ENCODE measurements around the gene NDC1.
A peak's percentile ranks its signal among the peaks of the same experiment; 100 is the strongest.
"Not testable (repeated sequence)": the region's sequence is repeated elsewhere in the genome, so short reads cannot be mapped to it uniquely, and the experiment has no call there.

NDC1 gene

DNA sequence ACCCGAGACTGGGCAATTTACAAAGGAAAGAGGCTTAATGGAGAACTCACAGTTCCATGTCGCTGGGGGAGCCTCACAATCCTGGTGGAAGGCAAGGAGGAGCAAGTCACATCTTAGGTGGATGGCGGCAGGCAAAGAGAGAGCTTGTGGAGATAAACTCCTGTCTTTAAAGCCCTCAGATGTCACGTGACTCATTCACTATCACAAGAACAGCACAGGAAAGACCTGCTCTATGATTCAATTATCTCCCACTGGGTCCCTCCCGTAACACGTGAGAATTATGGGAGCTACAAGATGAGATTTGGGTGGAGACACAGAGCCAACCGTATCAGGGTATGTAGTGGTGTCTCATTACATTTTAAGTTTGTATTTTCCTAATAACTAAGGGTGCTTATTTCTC lies 77.6 kb downstream of the NDC1 start:
- DNase-seq, result not testable (repeated sequence)

DNA sequence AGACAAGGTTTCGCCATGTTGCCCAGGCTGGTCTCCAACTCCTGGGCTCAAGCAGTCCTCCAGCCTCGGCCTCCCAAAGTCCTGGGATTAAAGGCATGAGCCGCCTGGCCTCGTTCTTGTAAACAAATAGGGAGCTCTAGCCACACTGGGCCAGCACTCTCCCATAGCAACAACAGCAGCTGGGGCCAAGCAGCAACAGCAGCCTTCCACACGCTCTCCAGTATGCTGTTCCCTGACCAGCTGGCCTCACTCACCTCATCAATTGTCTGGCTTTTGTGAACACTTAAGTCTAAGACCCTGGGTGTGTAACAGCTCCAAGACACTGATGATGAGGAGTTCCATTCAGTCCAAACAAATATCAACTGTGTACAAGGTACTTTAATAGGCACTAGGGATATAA lies 82.2 kb downstream of the NDC1 start:
- no peak for DNase-seq

DNA sequence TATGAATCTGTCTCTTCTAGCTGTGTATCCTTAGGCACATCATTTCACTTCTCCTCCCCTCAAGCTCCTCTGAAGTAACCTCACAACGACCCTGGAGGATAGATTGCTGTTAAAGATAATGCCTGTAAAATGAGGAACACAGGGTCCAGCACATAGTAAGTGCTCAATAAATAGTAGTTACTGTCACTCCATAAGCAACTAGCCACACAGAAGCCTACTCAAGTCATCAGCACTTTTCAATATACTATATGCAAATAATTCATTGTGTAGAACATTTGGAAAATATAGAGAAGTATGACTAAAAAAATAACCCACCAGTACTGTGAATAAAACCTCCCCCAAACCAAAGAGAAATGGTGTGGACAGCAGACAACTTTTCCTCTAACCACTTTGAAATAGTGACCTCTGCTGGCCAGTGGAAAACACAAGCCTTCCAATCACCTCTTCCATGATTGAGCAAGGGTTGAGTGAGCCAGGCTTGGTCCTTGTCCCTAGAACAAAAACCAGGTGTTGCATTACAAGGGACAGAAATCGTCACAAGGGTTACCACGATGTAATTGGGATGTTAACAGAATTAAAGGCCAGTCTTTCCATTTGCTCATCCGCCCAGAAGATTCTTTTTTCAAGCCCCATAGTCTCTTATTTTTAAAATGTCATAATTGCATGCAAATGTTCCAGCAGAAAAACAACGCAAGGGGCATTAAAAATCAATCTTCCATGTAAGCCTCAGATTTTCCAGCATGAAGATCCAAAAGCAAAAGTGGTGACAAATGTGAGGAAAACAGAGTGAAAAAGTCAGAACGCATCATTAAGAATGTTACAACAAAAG lies 83.4 kb downstream of the NDC1 start:
- DNase-seq, result peak in 1 of 5 donors; percentile 26

DNA sequence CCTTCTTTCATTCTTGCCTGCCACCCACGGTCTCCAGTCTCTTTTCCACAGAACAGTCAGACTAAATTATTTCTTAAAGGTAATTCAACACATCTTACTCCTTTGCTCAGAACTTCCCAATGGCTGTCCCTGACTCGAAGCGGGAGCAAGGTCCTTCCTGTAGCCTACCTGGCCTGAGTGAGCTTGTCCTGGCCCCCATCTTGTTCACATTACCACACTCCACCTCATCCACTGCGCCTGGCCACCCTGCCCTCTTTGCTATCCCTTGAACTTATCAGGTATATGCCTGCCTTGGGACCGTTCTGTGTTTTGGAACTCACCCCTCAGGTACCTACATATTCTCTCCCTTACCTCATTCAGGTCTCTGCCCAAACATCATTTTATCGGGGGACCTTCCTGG lies 85.8 kb downstream of the NDC1 start:
- DNase-seq, result no peak

DNA sequence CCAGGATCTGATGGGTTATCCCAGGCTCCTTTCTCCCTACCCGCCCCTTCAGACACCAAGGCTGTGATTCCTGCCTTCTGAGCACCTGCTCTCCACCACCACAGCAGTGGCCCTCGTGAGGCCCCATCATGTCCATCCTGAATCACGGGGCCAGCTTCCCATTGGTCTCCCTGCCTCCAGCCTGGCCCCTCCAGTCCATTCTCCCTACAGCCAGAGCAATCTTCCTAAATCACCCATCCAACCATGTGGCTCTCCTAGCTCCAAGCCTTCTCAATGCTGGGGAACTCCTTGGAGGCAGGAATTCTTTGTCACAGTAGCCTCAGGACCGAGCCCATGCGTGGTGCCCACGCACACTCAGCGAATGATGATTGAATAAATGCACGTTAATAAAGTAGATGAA lies 90.3 kb downstream of the NDC1 start:
- no peak for DNase-seq

DNA sequence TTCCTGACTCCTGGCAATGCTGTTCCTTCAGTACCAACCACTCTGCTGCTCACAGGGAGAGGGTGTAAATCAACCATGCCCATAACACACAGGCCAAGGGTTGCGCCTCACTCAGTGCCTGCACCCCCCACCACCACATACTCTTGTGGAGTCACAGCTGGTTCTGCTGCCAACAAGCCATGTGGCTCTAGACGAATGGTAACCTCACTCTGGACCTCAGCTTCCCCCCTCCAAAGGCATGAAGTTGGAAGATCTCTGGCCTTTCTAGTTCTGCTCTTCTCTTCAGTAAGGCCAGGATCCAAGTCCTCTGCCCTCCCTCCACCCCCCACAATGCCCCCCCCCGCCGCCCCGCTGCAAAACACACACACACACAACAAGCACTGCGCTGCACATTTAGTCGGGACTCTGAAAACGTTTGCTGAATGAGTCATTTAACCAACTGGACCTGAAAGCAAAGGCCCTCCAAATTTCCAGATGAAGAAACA lies 97.4 kb downstream of the NDC1 start:
- no peak for DNase-seq

DNA sequence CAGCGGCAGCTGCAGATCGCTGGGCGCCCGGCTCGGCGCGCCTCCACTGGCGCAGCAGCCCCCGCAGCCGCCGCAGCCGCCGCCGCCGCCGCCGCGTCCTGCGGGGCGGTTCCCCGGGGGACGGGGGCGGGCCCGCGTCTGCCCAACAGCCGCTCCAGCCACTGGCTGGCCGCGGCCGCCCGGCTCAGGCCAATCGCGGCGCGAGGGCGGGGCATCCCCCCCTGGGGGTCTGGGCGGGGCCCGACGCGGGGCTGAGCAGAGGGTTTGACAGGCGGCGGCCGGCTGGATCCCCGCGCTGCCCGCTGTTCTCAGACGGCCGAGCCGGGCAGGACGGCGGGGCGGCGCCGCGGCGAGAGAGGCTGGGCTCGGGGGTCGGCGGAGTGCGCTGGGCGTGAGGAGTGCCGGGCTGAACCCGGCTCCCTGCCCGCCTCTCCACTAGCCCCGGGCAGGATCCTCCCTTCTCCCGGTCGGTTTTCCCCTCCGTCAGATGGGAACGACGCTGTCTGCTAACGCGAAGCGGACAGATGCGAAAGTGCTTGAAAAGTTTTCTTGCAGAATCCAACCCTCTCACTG lies 98.9 kb downstream of the NDC1 start, which contains the start of gene GLIS1:
Gene GLIS1 (minus strand): TSS at position 56 of the 573 bp plus-strand sequence. CDS start 1,100 bp downstream, outside the sequence.
- peak in 2 of 5 donors; percentile 8 to 57 for DNase-seq

DNA sequence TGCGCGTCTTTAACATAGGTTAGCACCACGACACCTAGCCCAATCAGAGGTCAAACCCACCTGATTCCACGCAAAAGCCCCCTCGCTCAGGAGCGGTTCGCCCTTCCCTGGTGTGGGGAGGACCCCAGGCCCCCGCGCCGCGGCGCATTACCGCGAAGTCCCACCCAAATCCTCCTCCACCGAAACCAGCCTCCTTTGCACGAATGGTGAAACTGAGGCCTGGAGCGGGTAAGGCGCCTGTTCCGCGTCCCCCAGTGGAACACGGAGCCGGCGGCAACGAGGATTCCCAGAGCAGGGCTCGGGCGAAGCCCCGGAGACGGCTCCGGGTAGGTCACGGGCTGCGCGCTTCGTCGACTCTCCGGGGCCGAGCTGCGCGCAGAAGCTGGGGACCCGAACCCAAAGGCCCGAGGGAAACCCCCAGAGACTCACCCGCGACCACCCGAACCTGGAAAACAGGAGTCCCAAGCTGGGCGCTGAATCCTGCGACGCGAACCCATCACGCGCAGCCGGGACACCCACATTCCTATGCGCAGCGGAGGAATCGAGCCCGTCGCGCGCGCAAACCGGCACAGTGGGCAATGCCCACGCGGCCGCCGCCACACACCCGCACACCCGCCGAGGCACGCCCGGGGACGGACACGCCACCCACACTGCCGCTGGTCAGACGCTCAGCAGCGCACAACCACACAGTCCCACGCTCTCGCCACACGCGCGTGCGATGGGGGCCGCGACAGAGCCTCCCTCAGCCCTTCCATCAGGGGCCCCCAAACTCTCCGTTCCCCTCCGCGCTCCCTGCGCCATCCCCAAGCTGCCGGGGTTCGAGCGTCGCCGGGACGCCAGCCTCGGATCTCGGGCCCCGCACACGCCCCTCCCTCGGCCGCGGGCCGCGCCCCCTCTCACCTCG lies 99.6 kb downstream of the NDC1 start:
- DNase-seq, result no peak

DNA sequence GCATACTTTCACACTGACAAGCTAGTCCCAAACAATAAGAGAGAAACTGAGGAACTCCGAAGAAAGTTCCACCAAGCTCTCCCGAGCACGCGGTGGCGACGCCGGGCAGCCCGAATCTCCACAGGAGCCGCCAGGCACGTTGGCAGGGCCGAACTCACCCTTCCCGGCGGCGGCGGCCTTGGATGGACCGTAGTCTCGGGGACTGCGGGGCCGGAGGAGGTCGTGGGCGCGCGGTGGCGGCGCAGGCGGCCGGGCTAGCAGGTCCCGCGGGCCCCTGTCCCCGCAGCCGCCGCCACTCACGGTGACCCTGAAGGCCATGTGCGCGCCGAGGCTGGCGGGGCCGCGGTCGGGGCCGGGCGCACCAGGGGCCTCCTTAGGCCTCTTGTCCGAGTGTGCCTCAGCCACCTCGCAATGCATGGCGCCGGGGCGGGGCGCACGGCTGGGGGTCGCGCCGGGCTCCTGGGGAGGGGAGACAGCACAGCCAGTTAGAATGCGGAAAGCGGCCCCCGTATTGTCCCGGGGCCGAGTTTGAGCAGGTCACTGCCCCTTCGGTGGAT lies 100.4 kb downstream of the NDC1 start:
- DNase-seq, result no peak

DNA sequence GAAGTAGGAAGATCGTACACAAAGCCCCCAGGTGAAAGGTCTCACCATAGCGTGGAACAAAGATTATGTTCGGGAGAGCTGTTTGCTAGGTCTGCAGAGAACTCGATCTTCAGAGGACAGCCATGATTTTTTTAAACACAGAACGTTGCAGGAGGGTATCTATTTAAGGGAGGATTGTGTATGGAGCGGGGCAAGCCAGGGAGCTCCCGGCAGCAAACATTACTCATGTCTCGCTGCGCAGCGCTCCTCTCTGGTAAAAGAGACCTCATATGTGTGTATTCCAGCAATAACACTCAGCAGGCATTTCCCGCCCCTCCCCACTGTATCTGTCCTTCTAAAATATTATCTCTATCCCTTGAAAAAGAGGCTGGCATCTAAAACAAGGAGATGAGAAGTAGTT lies 101.8 kb downstream of the NDC1 start:
- DNase-seq, result no peak

DNA sequence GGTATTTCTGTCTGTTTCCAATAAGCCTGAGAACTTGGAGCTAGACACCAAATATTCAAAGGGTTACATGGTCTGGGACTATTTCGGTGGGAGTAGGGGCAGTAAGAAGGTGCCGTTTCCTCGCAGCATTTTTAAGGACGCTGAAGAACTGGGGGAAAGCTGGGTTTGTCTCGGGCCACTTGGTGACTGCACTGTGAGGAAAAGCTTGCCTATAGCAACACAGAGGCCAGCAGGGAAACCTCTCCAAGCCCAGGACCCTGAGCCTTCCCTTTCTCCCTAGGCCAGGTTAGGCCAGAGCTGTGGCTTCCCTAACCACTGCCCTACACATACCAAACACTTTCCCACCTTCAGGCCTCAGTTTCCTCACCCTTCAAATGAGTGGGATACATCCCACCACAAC lies 102.4 kb downstream of the NDC1 start:
- DNase-seq, result no peak

DNA sequence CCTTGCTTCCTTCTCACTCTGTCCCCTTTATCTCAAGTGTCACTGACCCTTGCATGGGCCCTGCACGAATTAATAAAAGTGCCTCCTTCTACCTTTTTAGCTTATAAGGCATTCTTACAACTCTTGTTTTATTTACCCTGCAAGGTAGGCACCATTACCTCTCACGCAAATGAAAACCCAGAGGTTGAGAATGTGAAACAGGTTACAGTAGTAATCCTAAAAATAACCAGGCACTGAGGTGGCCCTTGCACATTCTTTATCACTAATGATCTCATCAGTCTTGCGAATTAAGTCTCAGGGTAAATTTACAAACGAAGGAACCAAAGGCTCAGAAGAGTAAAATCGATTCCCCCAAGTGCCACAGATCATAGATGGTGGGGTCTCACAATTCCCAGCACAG lies 102.8 kb downstream of the NDC1 start:
- DNase-seq, result no peak

DNA sequence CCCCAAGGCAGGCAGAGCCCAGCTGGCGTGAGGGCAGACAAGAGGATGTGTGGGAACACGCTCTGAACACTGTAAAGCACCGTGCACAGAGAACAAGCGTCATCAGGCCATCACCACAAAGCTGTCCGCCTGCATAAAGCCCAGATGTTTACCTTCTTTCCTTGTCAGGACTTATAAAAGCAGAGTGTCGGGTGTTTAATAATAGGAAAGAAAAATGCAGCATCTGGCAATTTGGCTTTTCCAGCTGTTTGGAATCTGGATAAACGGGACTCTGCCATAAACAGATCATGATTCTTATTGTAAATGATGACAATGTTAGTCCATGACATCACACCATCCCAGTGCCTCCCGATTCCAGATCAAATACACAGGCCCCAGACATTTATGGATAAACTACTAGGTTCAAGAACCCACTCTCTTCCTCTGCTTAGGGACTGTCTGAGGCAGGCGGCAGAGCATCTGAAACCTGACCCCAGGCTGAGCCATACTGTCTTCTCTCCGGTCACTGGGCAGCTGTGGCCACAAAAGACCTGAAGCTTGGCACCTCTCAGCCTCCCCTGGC lies 103.4 kb downstream of the NDC1 start:
- no peak for DNase-seq

DNA sequence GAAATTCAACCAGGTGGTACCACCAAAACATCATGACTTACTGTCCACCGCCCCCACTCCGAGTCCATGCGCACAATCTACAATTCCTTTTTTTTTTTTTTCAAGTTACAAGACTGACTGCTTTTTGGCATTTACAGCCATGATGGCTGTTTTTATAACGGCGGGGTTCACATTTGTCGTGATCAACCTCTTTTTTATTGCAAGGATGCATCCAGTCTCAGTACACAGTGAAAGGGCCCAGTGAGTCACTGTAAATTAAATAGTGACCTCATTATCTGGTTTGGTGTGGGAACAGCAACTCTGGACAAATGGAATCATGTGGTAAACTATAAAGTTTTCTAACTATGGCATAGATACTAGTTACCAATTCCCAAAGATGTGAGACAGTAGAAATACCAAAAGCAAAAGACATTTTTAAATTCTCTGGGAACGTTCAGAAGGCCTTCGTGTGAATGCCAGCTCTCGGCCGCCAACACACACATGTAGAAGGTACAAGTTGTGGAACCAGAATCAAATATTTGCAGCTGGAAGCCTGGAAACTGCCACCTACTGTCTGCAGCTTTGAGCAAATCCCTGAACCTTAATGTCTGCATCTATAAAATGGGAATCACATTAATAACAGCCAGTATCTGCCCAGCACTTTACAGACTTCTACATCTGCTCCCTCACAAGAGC lies 104.0 kb downstream of the NDC1 start:
- DNase-seq, result no peak

DNA sequence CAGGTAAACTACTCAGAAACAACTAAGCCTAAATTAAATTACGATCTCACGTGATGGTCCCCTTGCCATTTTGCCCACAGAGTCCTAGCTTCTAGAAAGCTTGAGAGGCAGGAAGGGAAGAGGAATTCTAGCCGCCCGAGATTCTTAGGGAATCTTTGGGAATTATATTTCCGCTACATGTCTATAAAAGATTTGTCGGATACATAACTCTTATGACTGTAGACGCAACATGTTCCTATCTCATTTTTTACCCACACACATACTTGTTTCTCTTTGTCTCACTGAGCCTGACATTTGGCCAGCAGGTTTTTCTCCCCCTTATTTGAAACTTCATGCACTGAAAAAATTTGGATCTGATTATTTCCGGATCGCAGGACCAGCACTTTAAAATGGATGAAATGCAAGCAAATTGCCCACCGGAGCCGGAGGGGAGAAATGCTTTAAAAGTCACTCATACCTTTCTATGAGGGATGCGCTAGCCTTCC lies 104.6 kb downstream of the NDC1 start:
- no peak for DNase-seq

DNA sequence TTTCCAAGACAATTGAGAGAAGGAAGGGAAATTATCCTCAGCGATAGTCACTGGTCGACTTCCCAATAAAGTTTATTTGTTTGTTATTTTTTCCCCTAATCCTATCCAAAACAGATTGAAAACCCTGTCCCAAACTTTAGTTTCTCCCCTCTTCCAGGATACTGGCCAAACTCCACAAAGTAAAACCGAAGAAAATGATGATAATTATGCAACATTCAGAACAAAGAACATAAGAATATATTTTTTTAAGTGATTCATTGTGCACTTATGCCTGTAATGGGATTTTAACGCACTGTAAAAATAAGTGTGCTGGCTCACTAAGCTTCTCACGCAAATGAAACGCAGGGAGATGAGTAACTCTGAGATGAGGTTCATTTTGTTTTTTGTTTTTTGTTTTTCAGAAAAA lies 105.2 kb downstream of the NDC1 start:
- no peak for DNase-seq

DNA sequence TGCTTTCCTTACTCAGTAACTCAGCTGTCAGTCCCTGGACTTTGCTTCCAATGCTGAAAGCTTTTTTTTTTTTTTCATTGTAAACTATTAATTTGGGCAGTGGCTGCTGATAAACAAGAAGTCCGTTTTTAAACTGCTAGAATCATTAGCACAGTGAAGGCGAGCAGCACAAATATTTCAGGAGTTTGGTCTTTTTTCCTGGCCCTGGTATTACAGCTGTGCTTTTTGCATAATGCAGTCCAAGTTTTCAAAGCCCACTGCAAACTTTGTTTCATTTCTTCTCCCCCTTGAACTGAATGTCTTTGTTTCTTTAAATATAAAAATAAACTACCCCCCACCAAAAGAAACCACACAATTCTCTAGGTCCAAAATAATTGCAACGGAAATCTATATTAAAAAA lies 105.7 kb downstream of the NDC1 start:
- no peak for DNase-seq

DNA sequence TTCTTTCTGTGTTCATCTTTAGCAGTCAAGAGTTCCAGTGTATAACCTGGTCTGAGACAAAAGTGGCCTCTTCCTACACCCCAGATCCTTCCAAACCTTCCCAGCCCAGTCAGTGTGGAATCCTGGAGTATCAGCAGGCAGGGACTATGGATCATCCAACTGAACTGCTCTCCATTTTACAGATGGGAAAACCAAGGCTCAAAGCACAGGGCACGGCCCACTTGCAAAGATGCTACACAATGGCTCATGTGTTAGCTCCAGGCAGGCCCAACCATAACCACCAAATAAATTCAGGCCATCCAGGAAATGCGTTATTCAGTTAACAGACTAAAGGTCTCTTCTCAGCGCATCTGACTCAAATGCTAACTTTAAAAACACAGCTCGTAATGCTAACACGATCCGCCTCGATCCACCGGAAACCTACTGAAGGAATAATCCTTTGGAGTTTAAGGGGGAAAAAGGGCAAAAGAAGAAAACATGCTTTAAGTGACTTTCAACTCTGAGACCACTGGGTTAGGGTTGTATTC lies 106.3 kb downstream of the NDC1 start:
- DNase-seq, result no peak

DNA sequence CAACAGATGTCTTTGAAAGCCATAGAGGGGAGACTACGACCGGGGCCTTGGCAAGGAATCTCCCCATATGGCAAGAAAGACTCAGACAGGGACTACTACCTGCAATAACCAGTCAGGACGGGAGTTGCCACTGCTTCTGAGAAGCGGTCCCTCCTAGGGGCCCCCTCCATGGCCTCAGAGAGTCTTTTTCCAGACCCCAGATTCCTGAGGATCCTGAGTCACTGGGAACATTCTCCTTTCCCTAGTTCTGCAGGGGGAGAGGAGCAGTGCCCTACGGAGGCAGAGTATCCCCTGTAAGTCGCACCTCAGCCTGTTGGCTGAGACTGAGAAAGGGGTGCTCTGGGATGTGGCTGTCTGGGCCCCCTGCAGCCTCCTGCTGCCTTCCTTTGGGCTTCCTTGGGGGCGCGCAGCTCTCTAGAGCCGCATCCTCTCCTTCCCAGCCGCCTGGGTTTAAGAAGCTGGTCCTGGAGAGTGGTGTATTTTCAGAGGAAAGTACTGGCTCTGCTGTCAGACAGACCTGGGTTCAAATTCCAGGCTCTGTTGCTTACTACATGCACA lies 107.0 kb downstream of the NDC1 start:
- DNase-seq, result no peak

DNA sequence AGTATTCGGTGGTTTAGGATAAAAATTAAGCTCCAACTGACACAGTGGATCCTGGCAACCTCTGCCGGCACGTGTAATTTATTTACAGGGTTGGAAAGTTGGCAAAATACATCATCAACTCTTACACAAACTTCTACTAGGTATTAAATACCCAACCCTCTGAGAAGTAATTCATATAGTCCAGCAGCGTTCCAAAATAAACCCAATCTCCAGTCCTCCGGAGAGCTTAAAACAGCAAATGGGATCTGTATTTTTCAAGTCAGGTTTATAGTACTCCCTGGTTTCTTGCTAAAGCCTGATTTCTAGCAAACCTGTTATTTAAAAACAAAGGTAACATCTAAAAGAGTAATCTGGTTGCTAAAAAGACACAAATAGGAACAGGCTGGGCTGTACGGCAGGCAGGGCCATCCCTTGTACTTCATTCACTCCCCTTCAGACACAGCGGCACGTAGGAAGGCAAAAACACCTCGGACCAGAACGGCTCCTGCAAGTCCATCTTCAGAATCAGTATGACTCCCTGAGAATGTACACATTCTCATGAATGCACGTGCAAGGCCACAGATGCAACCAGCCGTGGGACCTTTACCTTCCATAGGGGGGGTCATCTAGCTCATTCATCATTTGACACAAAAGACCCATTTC lies 107.8 kb downstream of the NDC1 start:
- no peak for DNase-seq

Measured in T-helper 1 cell (primary cell).